Smooth muscle cell (in vitro differentiated cells): Measurements from ENCODE around the gene TMIGD3. TPM values are rescaled to one million over a fixed set of nuclear protein-coding genes. Genes with fewer than 3 reads are reported as not detected.

Experiments
- DNase-seq: peaks from one replicate; lab custom pipeline; 2025; ENCODE audit not compliant: unreplicated experiment; lab: John Stamatoyannopoulos, UW
- H2AFZ ChIP-seq: fragments of 200-600 bp; sonication (generic); 2 replicates; pipeline ENCODE4 v1.6.0; 2016; ENCODE audit warnings: antibody characterized with exemption, low read depth, mild to moderate bottlenecking
- H3F3A ChIP-seq: fragments of 200-600 bp; sonication (generic); 2 replicates; pipeline ENCODE4 v1.6.0; 2017; ENCODE audit warnings: antibody characterized with exemption, low read depth
- H3K27ac ChIP-seq: fragments of 200-600 bp; sonication (generic); 2 replicates; pipeline ENCODE4 v1.5.1; 2016; ENCODE audit warnings: low read depth, mild to moderate bottlenecking
- H3K27me3 ChIP-seq: fragments of 200-600 bp; sonication (generic); 2 replicates; pipeline ENCODE4 v1.6.1; 2016; ENCODE audit warnings: low read depth, mild to moderate bottlenecking
- H3K36me3 ChIP-seq: fragments of 200-600 bp; sonication (generic); 2 replicates; pipeline ENCODE4 v1.5.1; 2016; ENCODE audit warnings: low read depth
- H3K4me1 ChIP-seq: fragments of 200-600 bp; sonication (generic); 2 replicates; pipeline ENCODE4 v1.5.1; 2016; ENCODE audit warnings: low read depth
- H3K4me2 ChIP-seq: fragments of 200-600 bp; sonication (generic); 2 replicates; pipeline ENCODE4 v1.6.0; 2016; ENCODE audit warnings: mild to moderate bottlenecking
- H3K4me3 ChIP-seq: fragments of 200-600 bp; sonication (generic); 2 replicates; pipeline ENCODE4 v1.5.1; 2016; ENCODE audit warnings: mild to moderate bottlenecking
- H3K79me2 ChIP-seq: fragments of 200-600 bp; sonication (generic); 2 replicates; pipeline ENCODE4 v1.6.0; 2016; ENCODE audit warnings: low read depth, mild to moderate bottlenecking
- H3K9ac ChIP-seq: fragments of 200-600 bp; sonication (generic); 2 replicates; pipeline ENCODE4 v1.6.0; 2016; ENCODE audit warnings: low read depth
- H3K9me3 ChIP-seq: fragments of 200-600 bp; sonication (generic); replicated peaks from 2 replicates; pipeline ENCODE4 v1.5.1; 2016; ENCODE audit warnings: low read depth
- H4K20me1 ChIP-seq: fragments of 200-600 bp; sonication (generic); 2 replicates; pipeline ENCODE4 v1.6.0; 2016; ENCODE audit warnings: low read depth
- WGBS: methylation state at CpG from one replicate; pipeline ENCODE4 v1.1.7; 2016; ENCODE audit warnings: low lambda C conversion rate; 5-methylcytosine and 5-hydroxymethylcytosine counted together
- polyA plus RNA-seq: library from polyadenylated mRNA; unstranded; fragments of >200 nt; fragmentation: Nextera tagmentation; extraction: Ambion mirVana; gene quantifications from 2 replicates; pipeline ENCODE4 v1.2.1, GENCODE V29; 2016
- total RNA-seq: library from RNA; depleted of rRNA; stranded (reverse); fragments of >200 nt; gene quantifications from 2 replicates; pipeline ENCODE4 v1.2.3, GENCODE V29; 2014
- TF ChIP-seq, protein P1 (sequence below): fragments of 200-600 bp; sonication (generic); IDR thresholded peaks from 2 replicates; pipeline ENCODE4 v1.5.1; 2017; ENCODE audit warnings: borderline replicate concordance, mild to moderate bottlenecking, antibody characterized with exemption; ENCODE audit not compliant: insufficient read depth, poor library complexity, severe bottlenecking

TMIGD3 gene
- total and polyA plus RNA-seq, 2 experiments from 2014 or later, result not detected

DNA sequence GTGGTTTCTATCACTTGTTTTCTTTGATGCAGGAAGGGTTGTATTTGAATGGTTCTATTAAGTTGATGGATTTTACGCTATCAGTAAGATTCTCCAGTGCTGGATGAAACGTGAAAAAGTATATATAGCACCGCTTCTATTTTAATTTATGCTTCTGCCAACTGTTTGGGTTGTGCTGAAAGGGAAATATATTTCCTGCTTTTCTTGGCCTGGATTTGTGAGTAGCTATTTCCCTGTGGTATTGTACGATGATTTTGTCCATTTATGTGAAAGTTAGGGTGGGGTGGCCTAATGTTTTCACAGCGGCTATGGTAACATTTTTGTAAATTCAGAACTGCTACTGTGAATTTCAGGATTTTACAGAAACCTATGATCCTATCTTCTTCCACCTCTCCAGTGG lies 29.3 kb downstream of the TMIGD3 start:
- Histone ChIP-seq H3F3A (no peaks in the 10 kb centered on the region), H3K27ac (no peak overlapping the region), H3K4me1 (no peaks in the 10 kb centered on the region), H3K27me3 (no peaks in the 10 kb centered on the region), H3K9me3 (no peaks in the 10 kb centered on the region), H3K36me3 (no peaks in the 10 kb centered on the region), H2AFZ (no peak overlapping the region), H3K9ac (no peak overlapping the region), H3K4me3 (no peak overlapping the region), H3K4me2 (no peak overlapping the region), H3K79me2 (no peaks in the 10 kb centered on the region), H4K20me1 (no peaks in the 10 kb centered on the region)
- TF ChIP-seq, protein P1, sequence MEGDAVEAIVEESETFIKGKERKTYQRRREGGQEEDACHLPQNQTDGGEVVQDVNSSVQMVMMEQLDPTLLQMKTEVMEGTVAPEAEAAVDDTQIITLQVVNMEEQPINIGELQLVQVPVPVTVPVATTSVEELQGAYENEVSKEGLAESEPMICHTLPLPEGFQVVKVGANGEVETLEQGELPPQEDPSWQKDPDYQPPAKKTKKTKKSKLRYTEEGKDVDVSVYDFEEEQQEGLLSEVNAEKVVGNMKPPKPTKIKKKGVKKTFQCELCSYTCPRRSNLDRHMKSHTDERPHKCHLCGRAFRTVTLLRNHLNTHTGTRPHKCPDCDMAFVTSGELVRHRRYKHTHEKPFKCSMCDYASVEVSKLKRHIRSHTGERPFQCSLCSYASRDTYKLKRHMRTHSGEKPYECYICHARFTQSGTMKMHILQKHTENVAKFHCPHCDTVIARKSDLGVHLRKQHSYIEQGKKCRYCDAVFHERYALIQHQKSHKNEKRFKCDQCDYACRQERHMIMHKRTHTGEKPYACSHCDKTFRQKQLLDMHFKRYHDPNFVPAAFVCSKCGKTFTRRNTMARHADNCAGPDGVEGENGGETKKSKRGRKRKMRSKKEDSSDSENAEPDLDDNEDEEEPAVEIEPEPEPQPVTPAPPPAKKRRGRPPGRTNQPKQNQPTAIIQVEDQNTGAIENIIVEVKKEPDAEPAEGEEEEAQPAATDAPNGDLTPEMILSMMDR, result no peak
- no peak for DNase-seq
- 96% methylated on average over 5 of the region's 5 CpGs for WGBS

GRCh38 chr1:111471538-111471937 lies 31.9 kb downstream of the TMIGD3 start:
- Histone ChIP-seq H3F3A (no peaks in the 10 kb centered on the region), H3K79me2 (no peaks in the 10 kb centered on the region), H3K4me2 (no peak overlapping the region), H3K27me3 (no peaks in the 10 kb centered on the region), H3K9ac (no peak overlapping the region), H3K27ac (no peak overlapping the region), H2AFZ (no peak overlapping the region), H3K9me3 (no peaks in the 10 kb centered on the region), H3K36me3 (no peaks in the 10 kb centered on the region), H3K4me1 (no peaks in the 10 kb centered on the region), H3K4me3 (no peak overlapping the region), H4K20me1 (no peaks in the 10 kb centered on the region)
- WGBS, result over 99% methylated on average over 3 of the region's 3 CpGs
- TF ChIP-seq, protein P1, result no peak
- no peak for DNase-seq

DNA sequence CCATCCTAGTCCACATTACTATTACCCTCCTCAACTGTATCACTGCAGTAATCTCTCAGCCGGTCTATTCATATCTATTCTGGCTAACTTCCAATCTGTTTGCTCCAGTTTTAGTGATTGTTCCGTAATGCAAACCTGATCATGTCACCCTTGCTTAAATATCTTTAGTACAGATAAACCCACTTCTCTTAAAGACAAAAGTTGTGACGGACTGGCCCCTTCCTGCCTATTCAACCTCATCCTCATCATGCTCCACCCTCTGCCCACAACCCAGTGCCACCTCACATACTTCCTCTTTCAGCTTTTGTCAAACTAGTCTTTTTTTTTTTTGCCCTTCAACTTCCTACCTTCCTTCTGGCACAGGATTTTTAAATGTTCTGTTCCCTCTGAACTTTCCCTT lies 32.4 kb downstream of the TMIGD3 start:
- no peaks in the 10 kb centered on the region for H3K79me2 ChIP-seq
- no peak overlapping the region for H3K4me2 ChIP-seq
- DNase-seq, result no peak
- no peaks in the 10 kb centered on the region for H3K27me3 ChIP-seq
- H3K36me3 ChIP-seq, result no peaks in the 10 kb centered on the region
- H3K9me3 ChIP-seq, result no peaks in the 10 kb centered on the region
- H3F3A ChIP-seq, result no peaks in the 10 kb centered on the region
- TF ChIP-seq, protein P1, result no peak
- H3K27ac ChIP-seq, result no peak overlapping the region
- no peak overlapping the region for H3K4me3 ChIP-seq
- no peak overlapping the region for H2AFZ ChIP-seq
- 91% methylated on average over 3 of the region's 3 CpGs for WGBS
- no peak overlapping the region for H3K9ac ChIP-seq
- H4K20me1 ChIP-seq, result no peaks in the 10 kb centered on the region
- no peaks in the 10 kb centered on the region for H3K4me1 ChIP-seq

DNA sequence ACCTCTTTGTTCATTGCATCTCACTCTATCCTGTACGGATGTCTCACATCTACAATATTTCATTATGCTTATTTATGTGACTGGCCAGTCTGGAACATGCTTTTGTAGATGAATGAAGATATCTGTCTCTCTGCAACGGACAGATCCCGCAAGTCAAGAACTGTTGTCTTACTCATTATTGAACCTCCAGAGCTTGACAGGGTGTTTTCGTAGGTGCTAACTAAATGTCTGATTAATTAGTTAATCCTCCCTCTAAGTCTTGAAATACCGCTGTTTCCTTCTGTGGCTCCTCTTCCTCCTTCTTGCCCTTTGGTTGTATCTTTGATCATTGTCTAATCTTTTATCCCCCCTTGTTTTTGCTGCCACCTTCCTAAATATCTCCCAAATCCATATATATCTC lies 32.8 kb downstream of the TMIGD3 start:
- 97% methylated on average over 5 of the region's 5 CpGs for whole genome bisulfite sequencing
- Histone ChIP-seq H3K9me3 (no peaks in the 10 kb centered on the region), H3K9ac (no peak overlapping the region)

More for the DNA sequence above, 32.8 kb downstream of the TMIGD3 start:
- TF ChIP-seq, protein P1, result no peak
- H3K79me2 ChIP-seq, result no peaks in the 10 kb centered on the region
- no peak overlapping the region for H3K27ac ChIP-seq
- DNase-seq, result no peak
- no peak overlapping the region for H3K4me3 ChIP-seq
- no peaks in the 10 kb centered on the region for H3K27me3 ChIP-seq
- H2AFZ ChIP-seq, result no peak overlapping the region
- H4K20me1 ChIP-seq, result no peaks in the 10 kb centered on the region
- no peaks in the 10 kb centered on the region for H3K4me1 ChIP-seq
- H3F3A ChIP-seq, result no peaks in the 10 kb centered on the region
- no peaks in the 10 kb centered on the region for H3K36me3 ChIP-seq
- no peak overlapping the region for H3K4me2 ChIP-seq
